ENCODE data around the gene ACTG2. TPM values are rescaled to one million over a fixed set of nuclear protein-coding genes. Genes with fewer than 3 reads are reported as not detected.
"Not testable (repeated sequence)": the region's sequence is repeated elsewhere in the genome, so short reads cannot be mapped to it uniquely, and the experiment has no call there.

ACTG2 gene
- total RNA-seq, 1 donor from 2014 or later: 3.9 TPM

GRCh38 chr2:73926493-73927327 lies 33.9 kb downstream of the ACTG2 start, which contains the start of gene DGUOK:
DGUOK (plus strand) TSS chr2:73926880; CDS start chr2:73926911, 31 bp downstream.
- intact Hi-C loops (cut with DNase I): loop anchor here (2.0 to 5.0 kb wide), 2 partner anchors 60 to 76 kb away; no protein-coding TSS in a partner anchor
- DNase-seq (ENCODE audit: low spot score): peak; percentile 99

- no peak for DNase-seq (ENCODE audit: low spot score)
- intact Hi-C loops (cut with DNase I): loop anchor here (2.0 to 5.0 kb wide), 2 partner anchors 59 to 75 kb away; no protein-coding TSS in a partner anchor
Measured at GRCh38 chr2:73927344-73927743, 34.5 kb downstream of the ACTG2 start.

- intact Hi-C loops (cut with DNase I): loop anchor here (5.0 kb wide), 1 partner anchor 73 kb away; no protein-coding TSS in a partner anchor
- DNase-seq (ENCODE audit: low spot score): no peak
Measured at GRCh38 chr2:73928963-73929347, 36.1 kb downstream of the ACTG2 start.

- DNase-seq (ENCODE audit: low spot score): no peak
- intact Hi-C loops (cut with DNase I): no loop called here
Measured at GRCh38 chr2:73930386-73930785, 37.6 kb downstream of the ACTG2 start.

GRCh38 chr2:73931531-73932500 lies 39.0 kb downstream of the ACTG2 start:
- DNase-seq (ENCODE audit: low spot score): no peak
- intact Hi-C loops (cut with DNase I): no loop called here

GRCh38 chr2:73933194-73933593 lies 40.4 kb downstream of the ACTG2 start:
- intact Hi-C loops (cut with DNase I): no loop called here
- DNase-seq (ENCODE audit: low spot score): no peak

GRCh38 chr2:73935641-73936040 lies 42.8 kb downstream of the ACTG2 start:
- intact Hi-C loops (cut with DNase I): no loop called here

GRCh38 chr2:73937103-73937885 lies 44.5 kb downstream of the ACTG2 start:
- intact Hi-C loops (cut with DNase I): no loop called here
- DNase-seq (ENCODE audit: low spot score): no peak

More at GRCh38 chr2:73935641-73936040, 42.8 kb downstream of the ACTG2 start:
- no peak for DNase-seq (ENCODE audit: low spot score)

GRCh38 chr2:73937899-73938298 lies 45.1 kb downstream of the ACTG2 start:
- intact Hi-C loops (cut with DNase I): no loop called here
- no peak for DNase-seq (ENCODE audit: low spot score)

GRCh38 chr2:73938718-73939352 lies 46.0 kb downstream of the ACTG2 start:
- no peak for DNase-seq (ENCODE audit: low spot score)
- intact Hi-C loops (cut with DNase I): no loop called here

GRCh38 chr2:73939419-73939818 lies 46.6 kb downstream of the ACTG2 start:
- intact Hi-C loops (cut with DNase I): no loop called here
- DNase-seq (ENCODE audit: low spot score): no peak

- DNase-seq (ENCODE audit: low spot score); intact Hi-C loops (cut with DNase I): not testable (repeated sequence)
Measured at GRCh38 chr2:73940066-73940465, 47.3 kb downstream of the ACTG2 start.

- intact Hi-C loops (cut with DNase I): no loop called here
- no peak for DNase-seq (ENCODE audit: low spot score)
Measured at GRCh38 chr2:73942664-73943063, 49.9 kb downstream of the ACTG2 start.

GRCh38 chr2:73944714-73945113 lies 51.9 kb downstream of the ACTG2 start:
- no peak for DNase-seq (ENCODE audit: low spot score)
- intact Hi-C loops (cut with DNase I): no loop called here

GRCh38 chr2:73946215-73946614 lies 53.4 kb downstream of the ACTG2 start:
- DNase-seq (ENCODE audit: low spot score): no peak
- intact Hi-C loops (cut with DNase I): no loop called here

- DNase-seq (ENCODE audit: low spot score): no peak
- intact Hi-C loops (cut with DNase I): no loop called here
Measured at GRCh38 chr2:73946666-73947065, 53.9 kb downstream of the ACTG2 start.

- intact Hi-C loops (cut with DNase I): no loop called here
- no peak for DNase-seq (ENCODE audit: low spot score)
Measured at GRCh38 chr2:73947412-73948018, 54.7 kb downstream of the ACTG2 start.

- intact Hi-C loops (cut with DNase I): no loop called here
- no peak for DNase-seq (ENCODE audit: low spot score)
Measured at GRCh38 chr2:73949802-73950201, 57.0 kb downstream of the ACTG2 start.
